OCI-LY3 (cell line): Measurements from ENCODE around the gene MYT1.

Experiments used
- EZH2phosphoT487 ChIP-seq: fragments of 200-600 bp; shearing (Covaris generic); IDR thresholded peaks from 2 replicates; pipeline ENCODE4 v1.6.1; 2018; ENCODE audit warnings: antibody characterized with exemption, mixed run types, low read depth
- TF ChIP-seq, protein P1 (sequence below): fragments of 200-600, 300-600 bp; sonication (generic); IDR thresholded peaks from 2 replicates; pipeline ENCODE4 v1.5.1; 2014; ENCODE audit warnings: antibody characterized with exemption, low read length, low read depth

DNA sequence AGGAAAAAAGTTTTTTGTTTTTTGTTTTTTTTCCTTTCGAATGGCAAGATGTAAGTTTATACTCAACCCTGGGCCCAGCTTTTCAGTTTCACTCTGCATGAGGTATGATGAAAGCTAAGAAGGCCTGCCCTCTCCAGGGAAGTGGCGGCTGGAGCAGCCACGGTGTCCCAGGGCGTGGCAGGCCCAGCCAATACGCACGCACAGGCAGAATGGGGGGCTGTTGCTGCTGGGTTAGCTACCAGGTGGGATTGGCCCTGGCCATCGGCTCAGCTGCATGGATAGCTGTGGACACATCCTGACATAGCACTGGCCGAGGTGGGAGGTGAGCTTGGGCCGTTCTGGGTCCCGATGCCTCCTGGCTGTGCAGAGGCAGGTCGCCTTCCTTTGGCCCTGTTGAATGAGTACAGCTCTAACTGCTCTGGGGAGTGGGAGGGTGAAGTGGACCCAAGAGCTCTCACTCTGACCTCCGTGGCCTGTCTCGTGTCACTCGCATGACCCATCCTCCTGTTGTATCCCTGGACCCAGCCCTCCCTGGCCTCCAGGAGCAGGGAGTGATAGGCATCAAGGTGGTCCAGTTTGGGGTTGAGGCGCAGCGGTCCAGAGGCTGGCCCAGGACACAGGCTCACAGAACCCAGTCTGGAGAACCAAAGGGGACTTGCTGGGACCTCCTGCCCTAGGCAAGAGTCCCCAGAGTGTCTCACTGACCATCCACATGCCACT is 18.1 kb downstream of the MYT1 start:
- TF ChIP-seq, protein P1, sequence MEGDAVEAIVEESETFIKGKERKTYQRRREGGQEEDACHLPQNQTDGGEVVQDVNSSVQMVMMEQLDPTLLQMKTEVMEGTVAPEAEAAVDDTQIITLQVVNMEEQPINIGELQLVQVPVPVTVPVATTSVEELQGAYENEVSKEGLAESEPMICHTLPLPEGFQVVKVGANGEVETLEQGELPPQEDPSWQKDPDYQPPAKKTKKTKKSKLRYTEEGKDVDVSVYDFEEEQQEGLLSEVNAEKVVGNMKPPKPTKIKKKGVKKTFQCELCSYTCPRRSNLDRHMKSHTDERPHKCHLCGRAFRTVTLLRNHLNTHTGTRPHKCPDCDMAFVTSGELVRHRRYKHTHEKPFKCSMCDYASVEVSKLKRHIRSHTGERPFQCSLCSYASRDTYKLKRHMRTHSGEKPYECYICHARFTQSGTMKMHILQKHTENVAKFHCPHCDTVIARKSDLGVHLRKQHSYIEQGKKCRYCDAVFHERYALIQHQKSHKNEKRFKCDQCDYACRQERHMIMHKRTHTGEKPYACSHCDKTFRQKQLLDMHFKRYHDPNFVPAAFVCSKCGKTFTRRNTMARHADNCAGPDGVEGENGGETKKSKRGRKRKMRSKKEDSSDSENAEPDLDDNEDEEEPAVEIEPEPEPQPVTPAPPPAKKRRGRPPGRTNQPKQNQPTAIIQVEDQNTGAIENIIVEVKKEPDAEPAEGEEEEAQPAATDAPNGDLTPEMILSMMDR = no peak
- TF ChIP-seq EZH2phosphoT487 = no peak
